GM21529 (cell line): ENCODE results near the gene OCRL.
A peak's percentile ranks its signal among the peaks of the same experiment; 100 is the strongest.

Source experiments
- ATAC-seq: cut with Tn5 transposase; IDR thresholded peaks from one replicate; pipeline ENCODE4 v1.9.1; 2021; ENCODE audit not compliant: unreplicated experiment

OCRL gene

DNA sequence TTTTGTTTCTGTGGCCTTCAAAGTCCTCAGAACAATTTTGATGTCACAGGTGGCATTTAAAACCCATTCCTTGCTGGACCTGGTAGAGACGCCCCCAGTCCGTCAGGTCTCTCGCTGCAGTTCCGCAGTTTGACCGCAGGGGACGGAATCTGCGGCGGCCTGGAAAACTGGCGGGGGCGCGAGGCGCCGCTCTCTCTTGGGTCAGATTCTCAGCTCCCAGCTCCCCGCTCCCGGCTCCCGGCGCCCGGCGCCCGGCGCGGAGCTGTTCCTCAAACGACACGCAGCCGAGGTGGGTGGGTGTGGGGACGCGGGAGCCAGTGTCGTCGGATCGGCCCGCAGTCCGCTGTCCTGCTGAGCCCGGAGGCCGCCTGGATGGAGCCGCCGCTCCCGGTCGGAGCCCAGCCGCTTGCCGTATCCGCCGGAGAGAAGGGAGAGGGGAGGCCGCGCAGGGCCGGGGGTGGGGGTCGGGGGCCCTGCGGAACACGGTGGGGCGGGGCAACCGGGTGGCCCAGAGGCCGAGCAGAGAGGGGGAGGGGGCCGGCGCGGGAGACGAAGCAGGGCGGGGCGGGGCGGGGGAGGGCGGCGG is at the start of gene OCRL:
Gene OCRL, plus strand, starts transcription at position 192 of the 586 bp plus-strand sequence. Its CDS starts 181 bp downstream, at position 373.
- ATAC-seq = peak; percentile 97

GRCh38 chrX:129490330-129490729 is 49.7 kb upstream of the OCRL start:
- ATAC-seq = no peak

- ATAC-seq = no peak
Observed at GRCh38 chrX:129493643-129494042, 46.4 kb upstream of the OCRL start.

DNA sequence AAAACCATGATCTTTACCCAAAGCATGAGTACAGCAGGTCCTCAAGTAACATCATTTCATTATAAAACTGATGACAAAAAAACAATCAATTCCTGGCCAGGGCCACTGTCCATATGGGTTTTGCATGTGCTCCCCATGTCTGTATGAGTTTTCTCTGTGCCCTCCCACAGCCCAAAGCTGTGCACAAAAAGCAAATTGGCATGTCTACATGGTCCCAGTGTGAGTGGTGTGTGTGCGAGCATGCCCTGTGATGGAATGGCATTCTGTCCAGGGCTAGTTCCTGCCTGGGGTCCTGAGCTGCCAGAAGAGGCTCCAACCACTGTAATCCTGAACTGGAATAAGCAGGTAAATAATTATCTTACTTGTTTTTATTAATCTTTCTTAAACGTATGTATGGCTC is 45.2 kb upstream of the OCRL start:
- no peak for ATAC-seq

DNA sequence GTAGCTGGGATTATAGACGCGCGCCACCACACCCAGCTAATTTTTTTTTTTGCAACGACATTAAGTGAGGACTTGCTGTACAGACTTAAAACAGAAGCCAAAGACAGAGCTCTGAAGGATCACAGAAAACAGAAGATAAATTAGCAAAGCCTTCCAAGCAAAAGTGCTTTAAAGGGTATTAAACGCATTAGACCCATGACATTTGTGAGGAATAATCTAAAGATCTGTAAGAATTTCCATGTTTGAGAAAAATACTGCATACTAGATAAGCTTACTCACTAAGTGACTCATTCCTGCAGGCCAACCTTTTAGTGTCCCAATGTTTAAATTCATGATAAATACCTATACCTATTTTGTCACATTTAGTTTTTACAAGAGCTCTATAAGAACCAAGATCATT is 44.2 kb upstream of the OCRL start:
- no peak for ATAC-seq

DNA sequence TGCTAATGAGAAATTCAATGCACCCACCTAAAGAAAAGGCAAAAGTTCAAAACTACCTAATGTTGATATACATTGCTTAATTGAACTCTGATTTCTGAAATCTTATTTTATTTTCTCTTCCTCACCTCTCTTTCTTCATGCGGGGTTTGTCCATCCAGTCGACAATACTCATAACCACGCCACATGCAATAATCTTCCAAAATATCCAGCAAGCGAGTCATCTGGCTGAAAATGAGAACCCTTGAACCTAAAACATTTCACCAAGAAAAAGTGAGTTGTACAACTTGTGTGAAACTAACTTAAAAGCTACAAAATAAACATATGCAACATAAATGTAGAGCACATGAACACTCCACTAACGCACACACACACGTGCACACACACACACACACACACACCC is 43.4 kb upstream of the OCRL start:
- no peak for ATAC-seq

GRCh38 chrX:129497146-129497843 is 42.8 kb upstream of the OCRL start:
- ATAC-seq = no peak

DNA sequence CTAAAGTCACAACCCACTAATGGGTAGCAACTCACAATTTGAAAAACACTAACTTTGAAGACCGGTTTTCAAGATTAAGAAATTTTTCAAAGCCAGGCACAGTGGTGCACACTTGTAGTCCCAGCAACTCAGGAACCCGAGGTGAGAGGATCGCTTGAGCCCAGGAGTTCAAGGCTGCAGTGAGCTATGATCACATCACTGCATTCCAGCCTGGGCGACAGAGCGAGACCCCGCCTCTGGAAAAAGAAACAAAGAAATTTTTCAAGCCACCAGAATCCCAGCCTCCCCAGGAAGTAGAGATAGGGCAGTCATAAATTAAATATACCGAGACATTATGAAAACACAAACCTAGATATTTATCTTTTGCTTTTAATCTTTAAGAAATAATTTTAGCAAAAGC is 29.7 kb upstream of the OCRL start:
- no peak for ATAC-seq

DNA sequence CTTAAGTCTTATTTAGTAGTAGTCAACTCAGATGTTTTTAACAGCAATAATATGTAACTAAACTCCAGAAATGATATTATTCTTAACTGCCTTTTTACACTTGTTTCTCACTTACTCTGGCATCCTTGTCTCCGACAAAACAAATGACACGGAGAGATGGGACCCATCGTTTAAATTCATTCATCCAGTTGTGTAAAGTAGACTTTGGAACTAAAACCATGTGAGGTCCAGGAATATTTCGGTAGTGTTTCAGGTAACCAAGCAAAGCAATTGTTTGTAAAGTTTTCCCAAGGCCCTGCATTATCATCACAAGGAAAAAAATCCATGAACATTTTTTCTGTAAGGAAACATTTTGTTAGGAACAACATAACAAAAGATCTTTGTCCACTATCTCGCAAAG is 28.4 kb upstream of the OCRL start:
- ATAC-seq = no peak

- no peak for ATAC-seq
Observed at GRCh38 chrX:129512409-129512808, 27.6 kb upstream of the OCRL start.

DNA sequence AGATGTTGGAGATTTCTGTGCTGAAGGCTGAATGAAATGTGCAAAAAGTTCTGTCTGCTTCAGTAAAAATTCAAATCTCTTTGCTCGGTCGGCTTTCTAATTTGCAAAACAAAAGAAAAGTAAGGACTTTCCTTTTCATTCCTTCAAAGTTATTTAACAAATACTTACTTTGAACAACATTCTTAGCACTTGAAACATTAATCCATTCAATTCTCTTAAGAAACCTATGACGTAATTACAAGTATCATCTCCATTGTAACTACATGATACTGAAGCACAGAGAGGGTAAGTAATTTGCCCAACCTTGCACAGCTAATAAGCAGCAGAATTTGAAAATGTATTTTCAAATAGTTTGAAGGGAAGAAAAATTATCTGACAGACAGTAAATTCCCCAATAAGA is 23.7 kb upstream of the OCRL start:
- no peak for ATAC-seq

DNA sequence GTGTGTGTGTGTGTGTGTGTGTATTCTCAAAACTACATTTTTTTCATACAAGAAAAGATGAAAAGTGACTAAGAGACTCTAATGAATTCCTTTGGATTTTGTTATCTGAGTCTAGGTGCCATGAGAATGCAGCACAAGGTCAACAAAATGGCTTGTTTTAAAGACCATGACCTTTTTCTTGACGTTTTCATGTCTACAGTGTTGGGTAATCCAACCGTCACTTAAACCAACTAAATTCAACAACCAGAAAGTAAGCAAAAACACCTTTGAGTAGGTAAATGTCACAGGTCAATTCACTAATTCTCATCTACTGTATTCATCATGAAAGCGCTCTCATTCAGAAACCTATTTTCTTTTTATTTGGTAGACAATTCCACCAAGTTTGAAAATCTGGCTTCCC is 19.9 kb upstream of the OCRL start:
- ATAC-seq = no peak

GRCh38 chrX:129522184-129523078 is 17.6 kb upstream of the OCRL start:
- ATAC-seq = no peak

- ATAC-seq = no peak
Observed at GRCh38 chrX:129523079-129523911, 16.8 kb upstream of the OCRL start, which contains the start of gene SMARCA1. Gene SMARCA1, minus strand, starts transcription at chrX:129523490. Its CDS starts 120 bp downstream, at chrX:129523370.

DNA sequence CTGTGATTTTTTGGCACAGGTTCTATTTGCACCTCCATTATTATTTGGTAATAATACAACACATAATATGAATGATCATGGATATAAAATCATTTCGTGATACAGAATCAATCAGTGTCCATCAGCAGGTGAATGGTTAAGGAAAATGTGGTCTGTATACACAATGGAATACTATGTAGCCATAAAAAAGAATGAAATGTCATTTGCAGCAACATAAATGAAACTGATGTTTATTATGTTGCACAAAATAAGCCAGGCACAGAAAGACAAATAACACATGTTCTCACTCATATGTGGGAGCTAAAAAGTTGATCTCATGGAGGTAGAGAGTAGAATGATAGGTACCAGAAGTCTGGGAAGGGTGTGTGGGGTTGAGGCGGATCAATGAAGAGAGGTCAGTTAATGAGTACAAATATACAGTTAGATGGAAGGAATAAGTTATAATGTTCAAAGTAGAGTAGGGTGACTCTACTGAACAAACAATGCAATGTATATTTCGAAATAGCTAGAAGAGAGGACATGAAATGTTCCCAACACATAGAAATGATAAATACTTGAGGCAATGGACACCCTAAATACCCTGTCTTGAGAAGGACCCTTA is 15.7 kb upstream of the OCRL start:
- ATAC-seq = no peak

DNA sequence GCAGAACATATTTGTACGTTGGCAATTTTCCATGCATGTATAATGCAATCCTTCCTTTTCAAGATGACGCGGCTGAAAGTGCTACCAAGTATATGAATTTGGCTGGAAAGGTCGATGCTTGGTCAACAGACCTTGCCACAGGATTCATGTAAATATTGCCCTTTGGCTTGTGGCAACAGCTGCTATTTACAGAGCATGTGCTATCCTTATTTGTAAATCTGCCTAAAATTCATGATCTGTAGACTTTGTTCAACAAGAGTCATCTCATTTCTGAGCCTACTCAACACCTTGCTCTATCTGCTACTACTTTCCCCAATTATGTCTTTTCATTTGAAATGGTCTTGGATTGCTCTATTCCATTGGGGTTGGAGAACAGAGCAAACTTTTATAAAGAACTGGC is 14.9 kb upstream of the OCRL start:
- ATAC-seq = no peak

- no peak for ATAC-seq
Observed at GRCh38 chrX:129525896-129526295, 14.2 kb upstream of the OCRL start.

DNA sequence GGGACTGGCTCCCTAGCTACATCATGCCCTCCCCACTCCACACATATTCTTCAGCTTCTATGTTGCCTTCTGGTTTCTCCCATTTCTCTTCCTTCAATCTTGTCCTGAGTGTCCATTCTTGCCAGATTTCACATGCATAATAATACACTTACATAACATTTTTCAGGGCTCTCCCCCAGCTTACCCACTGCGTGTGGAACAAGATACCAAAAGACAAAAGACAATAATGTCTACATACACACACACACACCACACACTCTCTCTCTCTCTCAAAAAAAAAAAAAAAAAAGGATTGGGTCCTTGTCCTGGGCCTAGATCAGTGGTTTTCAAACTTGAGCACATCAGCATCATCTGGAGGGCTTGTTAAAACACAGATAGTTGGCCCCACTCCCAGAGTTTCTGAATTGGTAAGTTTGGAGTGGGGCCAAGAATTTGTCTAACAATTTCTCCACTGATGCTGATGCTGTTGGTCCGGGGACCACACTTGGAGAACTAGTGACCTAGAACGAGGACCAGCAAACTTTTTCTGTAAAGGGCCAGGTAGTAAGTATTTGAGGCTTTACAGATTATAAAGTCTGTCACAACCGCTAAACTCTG is 10.3 kb upstream of the OCRL start:
- ATAC-seq = no peak

DNA sequence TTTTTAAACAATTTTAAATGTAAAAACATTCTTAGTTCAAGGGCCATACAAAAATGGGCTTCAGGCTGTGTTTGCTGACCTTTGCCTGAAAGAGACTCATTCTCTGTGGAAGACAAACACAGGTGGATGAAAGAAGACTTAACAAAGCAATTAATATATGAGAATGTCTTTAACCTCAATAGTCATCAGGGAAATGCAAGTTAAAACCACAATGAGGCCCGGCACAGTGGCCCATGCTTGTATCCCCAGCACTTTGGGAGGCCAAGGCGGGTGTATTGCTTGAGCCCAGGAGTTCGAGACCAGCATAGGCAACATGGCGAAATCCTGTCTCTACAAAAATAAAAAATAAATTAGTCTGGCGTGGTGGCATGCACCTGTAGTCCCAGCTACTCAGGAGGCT is 9.6 kb upstream of the OCRL start:
- no peak for ATAC-seq

DNA sequence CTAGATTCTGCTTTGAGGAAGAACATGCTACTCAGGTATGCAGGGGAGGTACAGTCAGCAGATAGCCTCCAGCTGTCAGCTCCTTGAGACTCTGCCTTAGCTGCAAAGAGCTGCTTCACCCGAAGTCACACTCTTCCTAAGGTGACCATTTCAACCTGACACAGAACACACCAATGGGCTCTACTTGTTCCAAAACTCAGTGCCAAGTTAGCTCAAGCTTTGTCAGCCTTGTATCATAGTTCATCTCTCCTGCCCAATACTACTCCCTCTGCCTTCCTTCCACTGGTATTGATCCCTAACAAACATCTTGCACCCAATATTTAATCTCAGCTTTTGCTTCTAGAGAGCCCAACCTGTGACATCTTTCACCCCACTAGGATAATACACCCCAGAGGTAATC is 8.9 kb upstream of the OCRL start:
- ATAC-seq = no peak
